ENCODE results near the gene NTRK1. TPM values are rescaled to one million over a fixed set of nuclear protein-coding genes. Genes with fewer than 3 reads are reported as not detected.

The NTRK1 gene
- total and polyA plus RNA-seq, 2 donors (not counting 1 experiment from before 2014, with no cell fraction given) = not detected

DNA sequence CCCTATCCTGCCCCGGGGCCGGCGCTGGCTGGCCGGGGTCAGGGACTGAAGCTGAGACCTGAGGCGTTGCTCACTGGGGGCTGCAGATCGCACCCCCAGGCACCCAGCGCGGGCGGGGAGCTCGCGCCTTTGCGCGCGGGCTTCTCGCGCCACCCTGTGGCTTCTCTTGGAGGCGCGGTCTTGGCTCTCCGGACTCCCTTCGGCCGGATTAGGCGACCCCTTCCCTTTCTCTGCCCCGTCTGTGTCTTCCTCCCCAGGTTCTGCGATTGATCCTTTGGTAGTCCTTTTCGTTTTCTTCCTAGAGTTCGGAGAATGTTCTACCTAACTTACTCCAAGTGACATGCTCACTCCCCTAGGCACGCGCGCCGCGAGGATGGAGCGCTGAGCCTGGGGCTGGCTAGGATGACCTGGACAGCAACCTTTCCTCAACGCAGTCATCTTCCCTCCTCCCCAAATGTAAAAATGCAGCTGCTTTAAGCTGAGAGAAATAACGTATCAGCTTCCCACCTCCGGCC is 495 bp upstream of the NTRK1 start:
- peak; percentile 71 for DNase-seq
- peaks cover 67% of the 10 kb centered on the region for H3K27me3 Mint-ChIP-seq
- no peaks in the 10 kb centered on the region for H3K36me3 ChIP-seq (replicated peaks in 1 of 2; ENCODE audit: control extremely low read depth in 1 of 2, control insufficient read depth in 1 of 2, extremely low read depth in 1 of 2, insufficient read depth in 2 of 2, low read length in 1 of 2)
- H2AFZ ChIP-seq (ENCODE audit: insufficient read depth, low read depth, low read length, poor library complexity, severe bottlenecking) = peak overlapping the region; percentile 64
- H3K4me3 ChIP-seq (ENCODE audit: control extremely low read depth in 1 of 5, extremely low read depth in 1 of 5, insufficient read depth in 1 of 5, low read depth in 2 of 5, low read length in 4 of 5) = peak overlapping the region in 4 of 5 experiments; percentile 15 to 54 (median 44)
- peak overlapping the region; percentile 93 for H3K4me2 ChIP-seq (replicated peaks; ENCODE audit: low read depth, low read length, poor library complexity, severe bottlenecking)
- TF ChIP-seq EZH2 (IDR thresholded peaks at IDR 0.05; ENCODE audit: borderline replicate concordance, insufficient read depth, low read depth, low read length, poor library complexity, severe bottlenecking) = no peak
- peak; percentile 73 for TF ChIP-seq CTCF (IDR thresholded peaks at IDR 0.05)
- ATAC-seq (ENCODE audit: low read depth) = peak; percentile 73
- no peaks in the 10 kb centered on the region for H3K79me2 ChIP-seq (ENCODE audit: control insufficient read depth, insufficient read depth, low read length)
- WGBS (ENCODE audit: insufficient coverage) = 2% methylated on average over 35 of the region's 35 CpGs
- H4K20me1 ChIP-seq (ENCODE audit: control insufficient read depth, insufficient read depth, low read length, poor library complexity, severe bottlenecking) = no peaks in the 10 kb centered on the region
- POLR2A ChIA-PET = interaction anchor here (1.5 kb wide), 1 partner anchor 132 kb away, joined by 4 read pairs; the partner anchor contains the start of genes ISG20L2 and METTL25B
- no peak overlapping the region for H3K27ac Mint-ChIP-seq
- H3K9ac ChIP-seq (ENCODE audit: low read length) = peak overlapping the region; percentile 52
- H3K4me1 ChIP-seq (ENCODE audit: control insufficient read depth in 2 of 2, insufficient read depth in 2 of 2, low read length in 2 of 2) = peaks cover 23 to 30% of the 10 kb centered on the region in 2 donors
- peak overlapping the region; percentile 83 for H3K4me3 Mint-ChIP-seq
- no peaks in the 10 kb centered on the region for H3K9me3 Mint-ChIP-seq (ENCODE audit: insufficient read depth)
- H3K9me3 ChIP-seq (ENCODE audit: control extremely low read depth in 1 of 3, control insufficient read depth in 2 of 3, insufficient read depth in 1 of 3, low read length in 2 of 3) = peaks cover 0 to 3% (median 0%) of the 10 kb centered on the region in 3 donors
- intact Hi-C loops (cut with micrococcal nuclease) = loop anchor here (1.0 to 5.0 kb wide), 2 partner anchors 63 to 153 kb away; partner anchors contain the start of gene CRABP2
- H3K4me1 Mint-ChIP-seq = peaks cover 18% of the 10 kb centered on the region
- CTCF ChIA-PET = interaction anchor here (0.7 to 4.0 kb wide), 22 partner anchors 8 to 471 kb away, joined by 3 to 99 read pairs (median 4); partner anchors contain the start of genes ISG20L2, METTL25B and PRCC
- H3K27ac ChIP-seq (ENCODE audit: low read length in 2 of 2) = no peak overlapping the region
- peaks cover 0 to 80% (median 39%) of the 10 kb centered on the region in 4 experiments for H3K27me3 ChIP-seq (replicated peaks in 1 of 4; ENCODE audit: control extremely low read depth in 1 of 4, control insufficient read depth in 3 of 4, insufficient read depth in 4 of 4, low read length in 3 of 4)

- Mint-ChIP-seq H3K27ac (no peak overlapping the region), H3K4me3 (no peak overlapping the region), H3K4me1 (peaks cover 18% of the 10 kb centered on the region), H3K27me3 (peaks cover 64% of the 10 kb centered on the region), H3K9me3 (ENCODE audit: insufficient read depth) (no peaks in the 10 kb centered on the region)
- ATAC-seq (ENCODE audit: low read depth) = no peak
- no peak overlapping the region for H2AFZ ChIP-seq (ENCODE audit: insufficient read depth, low read depth, low read length, poor library complexity, severe bottlenecking)
- ChIA-PET POLR2A (no interaction called here), CTCF (interaction anchor here (1.2 to 4.0 kb wide), 2 partner anchors 11 to 172 kb away, joined by 3 to 99 read pairs; no protein-coding TSS in a partner anchor)
- H3K4me1 ChIP-seq (ENCODE audit: control insufficient read depth in 2 of 2, insufficient read depth in 2 of 2, low read length in 2 of 2) = peaks cover 23 to 30% of the 10 kb centered on the region in 2 donors
- H3K4me2 ChIP-seq (replicated peaks; ENCODE audit: low read depth, low read length, poor library complexity, severe bottlenecking) = no peak overlapping the region
- intact Hi-C loops (cut with micrococcal nuclease) = loop anchor here (5.0 kb wide), 1 partner anchor 155 kb away; the partner anchor contains the start of gene CRABP2
- no peaks in the 10 kb centered on the region for H3K79me2 ChIP-seq (ENCODE audit: control insufficient read depth, insufficient read depth, low read length)
- TF ChIP-seq EZH2 (IDR thresholded peaks at IDR 0.05; ENCODE audit: borderline replicate concordance, insufficient read depth, low read depth, low read length, poor library complexity, severe bottlenecking) (no peak), CTCF (IDR thresholded peaks at IDR 0.05) (no peak)
- no peak overlapping the region for H3K9ac ChIP-seq (ENCODE audit: low read length)
- peaks cover 0 to 3% (median 0%) of the 10 kb centered on the region in 3 donors for H3K9me3 ChIP-seq (ENCODE audit: control extremely low read depth in 1 of 3, control insufficient read depth in 2 of 3, insufficient read depth in 1 of 3, low read length in 2 of 3)
- H3K27ac ChIP-seq (ENCODE audit: low read length in 2 of 2) = no peak overlapping the region
- no CpG with 5 or more reads among the region's 6 CpGs for WGBS (ENCODE audit: insufficient coverage)
- no peaks in the 10 kb centered on the region for H3K36me3 ChIP-seq (replicated peaks in 1 of 2; ENCODE audit: control extremely low read depth in 1 of 2, control insufficient read depth in 1 of 2, extremely low read depth in 1 of 2, insufficient read depth in 2 of 2, low read length in 1 of 2)
- no peak for DNase-seq
- H3K4me3 ChIP-seq (ENCODE audit: control extremely low read depth in 1 of 5, extremely low read depth in 1 of 5, insufficient read depth in 1 of 5, low read depth in 2 of 5, low read length in 4 of 5) = no peak overlapping the region
- no peaks in the 10 kb centered on the region for H4K20me1 ChIP-seq (ENCODE audit: control insufficient read depth, insufficient read depth, low read length, poor library complexity, severe bottlenecking)
- peaks cover 0 to 82% (median 41%) of the 10 kb centered on the region in 4 experiments for H3K27me3 ChIP-seq (replicated peaks in 1 of 4; ENCODE audit: control extremely low read depth in 1 of 4, control insufficient read depth in 3 of 4, insufficient read depth in 4 of 4, low read length in 3 of 4)
These were observed 1.9 kb downstream of the NTRK1 start for GRCh38 chr1:156862584-156862983.

Data from B cell (primary cell).